NCI-H446 (cell line): ENCODE measurements around the gene ABO.
"Not testable (repeated sequence)": the region's sequence is repeated elsewhere in the genome, so short reads cannot be mapped to it uniquely, and the experiment has no call there.

ENCODE experiments used
- DNase-seq, 2 experiments: peaks; one replicate each; lab custom pipeline; 2025; lab: John Stamatoyannopoulos, UW

The ABO gene

DNA sequence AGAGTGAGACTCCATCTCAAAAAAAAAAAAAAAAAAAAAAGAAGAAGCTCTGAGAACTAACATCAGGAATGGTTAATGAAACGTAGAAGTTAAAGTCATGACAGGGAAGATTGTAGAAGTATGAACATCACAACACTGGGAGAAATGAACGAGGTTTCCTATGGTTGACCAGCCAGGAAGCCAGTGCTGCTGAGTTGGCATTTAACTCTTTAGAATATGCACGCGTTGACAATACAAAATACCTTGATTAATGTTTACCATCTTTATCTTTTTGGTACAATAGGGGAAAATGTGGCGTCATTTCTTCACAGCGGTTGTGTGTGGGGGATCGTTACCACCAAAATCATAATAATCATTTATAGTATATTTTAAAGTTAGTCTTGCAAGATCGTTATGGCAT lies 32.0 kb downstream of the ABO start:
- no peak for DNase-seq

DNA sequence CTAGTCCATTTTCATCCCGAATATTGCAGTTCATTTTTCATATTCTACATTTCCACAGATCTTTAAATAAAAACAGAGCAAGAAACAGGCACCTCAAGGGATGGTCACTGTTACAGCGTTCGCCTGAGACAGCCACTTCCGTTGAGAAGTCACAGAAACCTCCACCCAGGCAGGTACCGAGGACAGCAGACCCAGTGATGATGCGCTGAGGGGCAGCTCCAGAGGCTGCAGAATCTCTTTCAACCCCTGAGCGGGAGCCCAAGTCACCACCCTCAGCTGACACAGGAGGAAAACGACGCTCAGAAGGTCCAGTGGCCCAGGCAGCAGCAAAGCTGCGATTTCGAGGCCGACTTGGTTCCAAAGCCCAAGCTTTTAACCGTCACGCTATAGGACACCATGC lies 32.8 kb downstream of the ABO start:
- DNase-seq: no peak

DNA sequence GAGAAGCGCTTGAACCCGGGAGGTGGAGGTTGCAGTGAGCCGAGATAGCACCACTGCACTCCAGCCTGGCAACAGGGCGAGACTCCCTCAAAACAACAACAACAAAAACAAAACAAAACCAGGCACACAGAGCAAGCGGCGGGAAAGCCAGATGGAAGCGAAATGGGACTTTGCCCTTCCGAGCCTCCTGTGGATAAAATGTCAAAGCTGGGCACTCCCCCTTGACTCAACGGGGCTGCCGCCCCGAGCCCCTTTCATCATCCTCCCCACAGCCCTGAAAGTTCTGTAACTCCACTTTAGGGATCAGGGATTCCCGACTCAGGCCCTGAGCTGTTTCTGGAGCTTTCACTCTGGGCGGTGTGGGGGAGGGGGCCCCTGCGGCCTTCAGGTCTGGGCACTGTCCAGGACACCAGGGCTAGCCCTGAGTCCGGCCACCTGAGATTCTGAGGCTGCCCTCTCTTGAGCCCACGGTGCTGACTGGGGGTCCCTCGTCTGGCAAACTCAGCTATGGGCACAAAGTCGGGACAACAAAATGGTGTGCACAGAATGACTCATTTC lies 35.4 kb downstream of the ABO start:
- DNase-seq: no peak

DNA sequence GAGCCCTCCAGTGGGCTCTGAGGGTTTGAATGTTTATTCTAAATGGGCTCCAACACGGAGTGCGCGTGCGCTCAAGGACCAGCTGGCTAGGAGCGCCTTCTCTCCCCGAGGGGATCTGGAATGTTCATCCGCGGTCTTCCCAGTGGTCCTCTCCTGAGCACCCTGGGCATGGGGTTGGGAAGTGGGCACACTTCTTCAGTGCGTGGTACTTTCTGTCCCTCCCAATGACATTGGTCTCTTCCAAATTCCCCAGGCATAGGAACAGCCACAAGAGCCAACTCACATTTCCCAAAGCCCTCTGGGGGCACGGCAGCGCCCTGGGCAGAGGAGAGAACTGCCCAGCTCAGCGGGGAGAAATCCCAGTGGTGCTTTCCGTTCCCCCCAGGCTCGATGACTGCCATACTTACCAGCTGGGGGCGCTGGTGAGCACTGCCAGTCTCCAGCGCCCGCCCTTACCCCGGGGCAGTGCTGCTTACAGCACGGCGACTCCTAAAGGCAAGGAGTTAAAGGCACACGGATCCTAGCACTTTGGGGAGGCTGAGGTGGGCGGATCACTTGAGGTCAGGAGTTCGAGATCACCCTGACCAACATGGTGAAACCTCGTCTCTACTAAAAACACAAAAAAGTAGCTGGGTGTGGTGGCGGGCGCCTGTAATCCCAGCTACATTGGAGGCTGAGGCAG lies 36.0 kb downstream of the ABO start:
- DNase-seq: no peak

DNA sequence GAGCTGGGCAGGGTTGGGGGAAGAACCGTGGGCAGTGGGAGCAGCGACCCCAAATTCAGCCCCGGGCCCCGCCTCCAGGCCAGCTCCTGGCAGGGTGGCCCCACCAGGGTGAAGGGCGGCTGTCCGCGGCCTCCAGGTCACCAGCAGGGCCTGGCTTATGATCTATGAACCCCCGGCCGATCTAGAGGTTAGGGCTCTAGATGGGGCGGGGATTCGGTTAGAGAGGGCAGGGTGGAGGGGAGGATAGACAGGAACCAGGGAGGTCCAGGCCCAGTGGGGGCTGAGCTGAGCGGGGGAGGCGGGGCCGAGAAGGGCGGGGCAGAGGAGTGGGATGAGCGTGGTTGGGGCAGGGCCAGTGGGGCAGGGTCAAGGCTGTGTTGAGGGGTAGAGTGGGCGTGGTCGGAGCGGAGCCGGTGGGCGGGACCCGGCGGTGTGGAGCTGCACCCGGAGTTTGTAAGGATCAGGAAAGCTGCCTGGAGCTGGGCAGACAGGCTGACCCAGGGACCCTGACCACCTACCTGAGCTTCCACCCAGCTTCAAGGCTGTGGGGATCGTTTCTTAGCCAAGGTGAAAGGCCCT lies 36.6 kb downstream of the ABO start:
- DNase-seq: no peak

DNA sequence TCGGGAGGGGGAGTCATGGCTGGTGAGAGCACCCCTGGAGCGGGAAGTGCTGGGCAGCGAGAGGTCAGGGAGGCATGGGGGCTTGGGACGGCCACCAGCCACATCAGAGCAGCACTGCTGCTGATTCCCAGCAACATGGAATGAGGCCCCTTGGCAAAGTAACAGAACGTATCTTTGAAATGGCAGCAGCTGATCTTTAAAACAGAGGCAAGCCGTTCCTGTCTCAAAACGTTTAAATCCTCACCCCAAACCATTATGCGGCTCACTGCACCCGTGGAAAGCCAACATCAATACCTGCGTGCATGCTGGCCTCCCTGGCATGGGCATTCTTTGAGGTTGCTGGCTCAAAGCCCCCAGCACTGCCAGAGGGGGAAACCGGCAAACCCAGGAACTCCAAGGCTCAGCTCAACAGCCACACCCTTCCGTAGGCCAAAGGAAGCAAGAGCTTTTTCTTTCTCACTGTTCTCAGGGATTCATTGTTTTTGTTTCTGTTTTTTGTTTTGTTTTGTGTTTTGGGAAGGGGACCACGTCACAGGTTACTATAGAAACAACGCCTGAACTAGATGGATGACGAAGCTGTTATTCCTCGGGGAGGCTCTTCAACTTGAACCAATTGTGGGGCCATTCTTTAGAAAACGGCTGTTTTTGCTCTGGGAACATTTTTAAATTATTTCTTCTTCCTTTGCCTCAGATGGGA lies 37.8 kb downstream of the ABO start:
- DNase-seq: no peak

DNA sequence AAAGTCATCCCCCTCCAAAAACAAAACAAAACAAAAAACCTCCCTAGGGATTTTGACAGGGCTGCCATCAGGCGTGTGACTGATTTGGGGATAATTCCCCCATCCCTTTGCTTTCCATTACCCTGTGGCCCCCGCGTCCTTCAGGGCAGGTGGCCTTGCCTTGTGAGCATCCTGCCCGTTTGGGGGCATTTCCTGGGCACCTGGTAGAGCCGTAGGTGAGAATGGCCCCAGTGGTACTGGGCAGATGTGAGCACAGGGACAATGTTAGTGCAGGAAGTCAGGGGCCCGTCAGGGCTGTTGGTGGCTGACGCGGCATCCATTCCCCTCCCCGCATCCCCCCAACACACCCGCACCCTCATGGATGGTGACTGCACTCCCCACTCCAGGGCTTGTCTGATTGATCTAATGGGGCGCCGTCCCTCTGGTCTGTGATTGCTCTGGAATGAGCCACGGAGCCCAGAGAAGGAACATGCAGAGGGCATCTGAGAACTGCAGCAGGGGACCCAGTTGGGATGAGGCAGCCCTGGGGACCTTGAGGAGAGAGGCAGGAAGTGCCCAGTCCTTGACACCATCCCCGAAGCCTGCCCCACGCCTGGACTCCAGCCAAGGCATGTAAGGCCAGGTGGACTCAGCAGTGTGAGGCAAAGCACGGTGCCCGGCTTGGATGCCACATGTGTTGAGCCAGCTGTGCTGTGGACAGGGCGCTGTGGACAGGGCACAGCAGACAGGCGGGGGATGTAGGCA lies 38.5 kb downstream of the ABO start:
- DNase-seq: not testable (repeated sequence)

DNA sequence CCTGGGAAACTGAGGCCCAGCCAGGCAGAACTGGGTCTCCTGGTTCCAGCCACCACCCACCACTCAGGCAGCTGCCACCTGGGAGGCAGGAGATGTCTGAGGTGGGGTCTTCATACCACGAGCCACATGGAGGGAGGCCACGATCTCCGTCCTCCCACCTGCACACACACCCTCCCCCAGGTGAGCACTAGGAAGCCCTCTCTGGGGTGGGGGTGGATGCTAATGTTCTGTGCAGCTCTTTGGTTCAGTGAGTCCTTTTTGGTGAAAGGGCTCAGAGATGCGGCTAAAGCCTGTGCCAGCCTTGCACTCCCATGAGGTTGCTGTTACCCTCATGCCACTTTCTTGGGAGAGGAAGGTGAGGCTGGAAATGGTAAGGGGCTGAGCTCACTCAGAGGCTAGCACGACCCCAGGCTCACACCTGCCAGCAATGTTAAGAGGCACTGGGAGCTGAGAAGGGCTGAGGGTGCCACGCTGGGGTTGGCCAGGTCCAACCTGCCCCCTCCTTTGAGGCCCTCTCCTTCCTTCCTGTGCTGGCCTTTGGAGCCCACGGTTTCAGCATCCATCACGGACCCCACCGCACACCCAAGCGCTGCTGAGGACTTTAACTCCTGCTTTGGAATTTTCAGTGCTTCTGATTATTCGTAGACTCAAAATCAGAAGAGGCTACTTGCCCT lies 39.3 kb downstream of the ABO start:
- no peak for DNase-seq

DNA sequence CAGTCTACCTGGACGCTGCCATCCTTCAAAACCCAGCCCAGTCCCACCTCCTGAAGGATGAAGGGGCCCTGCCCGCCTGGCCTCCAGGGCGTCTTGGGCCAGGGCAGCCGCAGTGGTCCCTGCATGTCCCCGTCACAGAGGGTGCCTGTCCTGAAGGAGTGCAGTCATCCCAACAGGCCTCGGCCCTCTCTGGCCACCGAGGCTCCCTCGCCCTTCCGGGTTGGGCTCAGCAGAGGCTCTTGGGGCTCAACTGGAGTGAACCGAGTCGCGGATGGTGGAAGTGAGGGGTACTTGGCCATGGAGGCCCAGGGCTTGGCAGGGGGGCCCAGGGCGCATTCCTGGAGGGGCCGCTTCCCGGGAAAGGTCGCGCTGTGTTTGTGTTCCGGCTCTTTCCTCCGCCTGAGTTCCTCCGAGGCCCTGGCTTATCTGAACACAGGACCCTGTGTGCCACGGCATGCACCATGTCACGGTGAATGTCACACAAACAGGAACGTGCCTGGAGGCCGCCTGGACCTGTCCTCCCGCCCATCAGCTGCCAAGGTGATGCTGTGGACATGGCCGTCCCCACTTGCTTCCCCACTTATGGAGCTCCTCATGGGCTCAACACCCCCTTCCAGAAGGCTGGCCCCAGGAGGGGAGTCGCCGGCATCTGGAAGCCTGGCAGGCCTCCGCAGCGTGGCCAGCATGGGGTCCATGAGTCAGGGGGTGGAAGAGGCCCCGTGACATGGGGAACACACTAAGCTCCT lies 40.3 kb downstream of the ABO start:
- DNase-seq: no peak

DNA sequence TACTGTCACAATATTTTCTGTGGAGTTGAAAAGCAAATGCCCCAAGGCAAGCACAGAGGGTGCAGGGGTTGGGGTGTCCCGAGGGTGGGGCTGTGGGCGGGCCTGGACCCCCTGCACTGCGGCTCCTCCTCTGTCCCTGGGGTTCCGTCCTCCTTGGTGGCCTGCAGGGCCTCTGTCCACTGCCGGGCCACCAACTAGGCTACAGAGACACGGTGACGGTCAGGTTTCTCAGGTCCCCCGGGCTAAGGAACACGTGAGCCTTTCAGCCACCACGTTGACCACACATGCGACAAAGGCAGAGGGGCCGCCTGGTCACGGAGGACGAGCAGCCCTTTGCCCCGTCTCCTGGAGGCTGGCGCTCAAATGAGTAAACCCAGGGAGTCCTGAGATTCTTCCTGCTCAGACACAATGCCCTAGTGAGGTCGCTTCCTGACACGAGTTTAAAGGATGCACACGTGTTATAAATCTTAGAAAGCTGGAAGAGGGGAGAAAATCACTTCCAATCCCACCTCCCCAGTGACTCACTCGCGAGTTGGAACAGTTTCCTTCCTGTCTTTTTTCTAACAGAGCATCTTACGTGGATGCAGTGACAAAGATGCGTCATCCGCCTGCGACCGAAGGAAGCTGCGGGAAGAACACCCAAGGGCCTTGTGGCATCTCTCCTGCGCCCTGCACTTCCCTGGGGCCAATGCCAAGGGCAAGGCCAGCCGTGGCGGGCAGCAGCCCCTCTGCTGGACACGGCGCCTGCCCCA lies 41.1 kb downstream of the ABO start:
- no peak for DNase-seq

DNA sequence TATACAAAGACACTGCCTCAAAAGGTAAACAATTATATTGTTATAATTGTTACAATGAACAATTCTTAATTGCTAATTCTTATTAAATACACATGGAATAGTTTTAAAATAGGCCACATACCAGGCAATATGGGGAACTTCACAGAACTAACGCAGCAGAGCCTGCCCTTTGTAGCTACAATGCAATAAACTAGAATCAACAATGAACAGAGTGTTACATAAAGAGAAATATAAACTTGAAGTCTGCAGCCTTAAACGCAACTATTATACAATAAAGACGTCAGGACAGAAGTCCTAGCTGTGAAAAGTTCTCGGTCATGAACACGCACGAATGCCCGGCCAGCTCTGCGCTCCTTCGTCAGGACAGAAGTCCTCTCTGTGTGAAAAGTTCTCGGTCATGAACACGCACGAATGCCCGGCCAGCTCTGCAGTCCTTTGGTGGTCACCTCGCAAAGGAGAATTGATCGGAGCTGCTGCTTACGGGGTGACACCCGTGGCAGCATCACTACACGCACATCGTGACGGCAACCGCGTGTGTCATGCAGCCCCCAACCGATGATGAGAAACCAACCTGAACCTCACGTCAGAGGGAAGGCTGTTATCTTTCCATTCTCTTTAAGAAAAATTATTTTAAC lies 43.0 kb downstream of the ABO start:
- DNase-seq: not testable (repeated sequence)

DNA sequence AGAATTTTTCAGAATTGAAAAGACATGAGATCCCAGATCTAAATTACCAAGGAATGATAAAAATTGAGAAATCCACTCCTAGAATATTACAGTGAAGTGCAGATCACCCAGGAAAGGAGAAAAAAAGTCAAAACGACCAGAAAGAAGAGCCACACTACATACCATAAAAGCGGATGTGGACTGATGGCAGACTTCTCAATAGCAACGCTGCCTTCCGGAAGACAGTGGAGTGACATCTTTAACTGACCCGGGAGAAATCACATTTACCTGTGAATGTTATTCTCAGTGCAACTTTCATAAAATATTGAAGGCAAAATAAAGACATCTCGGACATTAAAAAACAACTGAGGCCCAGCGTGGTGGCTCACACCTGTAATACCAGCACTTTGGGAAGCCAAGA lies 44.5 kb downstream of the ABO start:
- not testable (repeated sequence) for DNase-seq

DNA sequence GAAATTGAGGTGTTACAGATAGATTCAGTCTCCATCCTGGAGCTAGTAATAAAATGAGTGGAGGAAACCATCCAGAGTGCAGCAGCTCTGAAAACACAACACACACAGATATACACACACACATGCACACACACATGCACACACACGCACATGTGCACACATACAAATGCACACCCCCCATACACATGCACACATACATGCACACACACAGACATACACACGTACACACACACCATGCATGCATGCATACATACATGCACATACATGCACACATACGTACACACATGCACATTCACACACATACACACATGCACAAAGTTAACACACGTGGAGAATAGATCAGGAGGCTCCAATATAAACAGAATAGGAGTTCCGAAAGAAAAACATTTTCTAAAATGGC lies 44.9 kb downstream of the ABO start:
- no peak for DNase-seq

DNA sequence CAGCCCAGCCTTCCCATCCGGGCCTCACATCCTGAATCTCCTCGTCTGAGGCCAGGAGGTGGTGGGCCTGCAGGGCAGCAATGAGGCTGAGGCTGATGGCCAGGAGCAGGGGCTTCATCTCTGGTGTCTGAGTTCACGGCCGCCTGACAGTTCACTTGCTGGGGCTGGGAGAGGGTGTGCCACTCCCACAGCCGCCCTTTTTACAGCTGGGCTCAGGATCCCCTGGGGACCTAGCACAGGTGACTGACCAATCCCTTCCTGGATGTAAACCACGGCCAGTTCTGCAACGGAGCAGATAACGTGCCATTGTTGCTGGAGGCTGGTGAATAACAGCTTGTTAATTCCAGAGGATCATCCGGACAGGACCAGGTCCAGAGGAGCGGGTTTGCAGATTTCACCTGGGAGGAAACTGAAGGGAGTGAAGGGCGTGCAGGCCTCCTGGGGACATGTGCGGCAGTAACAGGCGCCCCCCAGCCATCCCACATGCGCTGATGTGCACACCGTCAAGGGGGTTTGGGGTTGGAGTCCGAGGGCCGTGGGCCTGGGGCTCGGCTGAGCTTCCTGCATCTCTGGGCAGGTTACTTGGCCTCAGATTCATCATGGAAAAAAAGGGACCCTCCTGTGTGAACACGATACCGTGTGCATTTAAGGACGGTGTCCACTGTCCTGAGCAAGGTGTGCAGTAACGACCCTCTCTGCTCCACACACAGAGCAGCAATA lies 46.4 kb downstream of the ABO start:
- not testable (repeated sequence) for DNase-seq

DNA sequence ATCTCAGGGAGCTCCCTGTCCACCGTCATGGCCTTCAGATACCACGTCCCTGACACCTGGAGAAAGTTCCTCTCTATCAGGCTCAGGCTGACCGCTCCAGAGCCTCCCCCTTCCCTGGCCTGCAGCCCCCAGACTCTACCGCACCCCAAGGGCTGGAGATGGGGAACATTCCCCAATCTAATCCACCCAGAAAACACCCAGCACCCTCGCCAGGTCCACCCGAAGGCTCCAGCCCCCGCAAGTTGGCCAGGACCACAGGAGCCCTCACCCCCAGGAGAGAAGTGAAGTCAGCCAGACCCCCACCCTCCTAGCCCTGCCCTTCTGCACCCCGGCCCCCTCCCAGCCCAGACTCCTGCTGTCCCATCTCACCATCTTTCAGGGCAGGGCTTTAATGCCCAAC lies 47.0 kb downstream of the ABO start:
- DNase-seq: not testable (repeated sequence)

DNA sequence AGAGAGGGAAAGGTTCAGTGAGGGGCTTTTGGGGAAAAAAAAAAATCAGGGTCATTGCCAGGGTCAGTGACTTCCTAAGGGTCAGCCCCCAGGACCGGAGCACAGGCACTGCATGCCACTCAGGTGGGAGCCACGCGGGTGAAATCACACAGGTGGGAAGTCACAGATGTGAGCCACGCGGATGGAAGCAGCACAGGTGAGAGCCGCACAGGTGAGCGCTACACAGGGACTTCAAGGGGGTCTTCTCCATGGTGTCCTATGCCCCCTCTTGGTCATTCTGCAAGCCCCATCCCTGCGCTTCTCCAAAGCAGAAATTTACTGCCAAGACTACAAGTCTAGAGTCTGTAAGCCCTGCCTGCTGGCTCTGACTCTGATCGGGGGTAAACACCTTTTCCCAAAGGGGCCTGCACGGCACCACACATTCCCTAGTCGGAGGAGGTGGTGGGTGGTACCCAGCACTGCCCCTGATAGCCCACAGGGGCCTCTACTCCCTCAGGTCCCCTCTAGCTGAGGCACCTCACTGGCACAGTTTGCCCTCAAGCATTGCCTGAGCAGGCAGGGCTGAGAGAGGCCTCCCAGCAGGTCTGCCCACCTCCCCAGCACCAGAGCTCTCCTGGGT lies 47.6 kb downstream of the ABO start:
- no peak for DNase-seq

DNA sequence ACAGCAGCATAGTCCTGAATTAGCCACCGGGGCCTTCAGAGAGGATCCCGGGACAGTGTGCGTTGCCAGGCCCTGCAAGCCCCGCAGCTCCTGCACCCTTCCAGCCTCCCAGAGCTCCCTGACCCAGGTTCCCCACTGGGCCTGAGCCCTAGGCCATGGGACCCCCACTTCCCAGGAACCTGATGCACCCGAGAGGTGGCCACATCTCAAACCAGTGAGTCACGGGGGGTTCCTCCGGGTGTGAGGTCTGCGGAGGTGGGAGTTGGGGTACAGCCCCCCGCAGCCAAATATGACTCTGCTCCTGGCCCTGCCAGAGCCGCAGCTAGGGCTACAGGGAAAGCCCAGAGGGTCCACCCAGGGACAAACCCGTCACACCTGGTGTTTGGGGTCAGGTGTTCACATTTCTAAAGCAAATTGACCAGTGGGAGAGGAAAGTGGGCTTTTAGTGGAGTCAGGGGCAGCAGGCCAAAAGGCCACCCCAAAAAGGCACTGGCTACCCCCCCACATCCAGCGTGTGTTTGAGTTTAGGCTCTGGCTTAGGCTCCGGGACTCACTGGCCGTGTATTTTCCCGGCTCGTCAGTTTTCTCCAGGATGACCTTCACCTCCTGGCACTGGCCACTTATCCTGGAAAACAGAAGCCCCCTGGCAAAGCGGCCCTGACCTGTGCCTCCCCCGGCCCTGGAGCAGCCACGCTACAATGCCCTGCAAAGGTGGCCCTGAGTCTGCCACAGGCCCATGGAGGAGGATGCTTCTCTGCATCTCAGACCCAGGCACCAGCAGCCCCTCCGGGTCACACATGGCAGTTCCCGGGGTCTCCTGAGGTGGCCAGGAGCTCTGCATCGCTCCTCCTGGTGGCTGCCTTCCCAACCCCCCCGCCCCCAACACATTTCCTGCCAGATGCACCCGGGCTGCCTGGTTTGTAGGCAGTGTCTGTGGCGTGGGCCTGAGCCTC lies 48.5 kb downstream of the ABO start:
- no peak for DNase-seq
